ENCODE data around the gene PTPRN2. TPM values are rescaled to one million over a fixed set of nuclear protein-coding genes. Genes with fewer than 3 reads are reported as not detected.

PTPRN2 gene
- total RNA-seq, 4 donors from 2014 or later = 14.9 to 34.3 (median 21.3) TPM

DNA sequence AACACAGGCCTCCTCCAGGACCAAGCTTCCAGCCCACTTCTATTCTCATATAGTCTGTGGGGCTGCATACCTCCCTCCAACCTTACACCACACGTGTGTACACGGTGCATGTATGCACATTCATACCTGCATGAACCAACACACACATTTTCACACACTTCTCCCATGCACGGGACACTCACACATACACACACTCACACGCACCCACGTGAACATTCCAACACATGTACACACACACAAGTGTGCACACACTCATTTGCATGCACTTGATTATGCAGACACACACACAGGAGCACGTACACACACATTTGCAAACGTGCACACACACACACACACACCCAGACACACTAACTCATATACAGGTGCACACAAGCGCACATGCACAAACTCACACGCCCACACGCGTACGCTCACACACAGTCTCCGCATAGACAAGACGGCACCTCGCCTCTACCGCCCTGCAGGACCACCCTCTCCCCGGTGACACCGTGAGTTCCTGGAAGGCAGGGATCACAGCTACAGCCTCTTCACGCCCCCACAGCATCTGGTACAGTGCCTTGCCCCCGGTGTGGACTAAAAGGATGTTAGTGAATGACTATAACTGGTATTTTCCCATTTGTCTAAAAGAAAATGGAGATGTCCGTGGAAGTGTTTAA, 263.8 kb downstream of the PTPRN2 start:
- Histone ChIP-seq H3K27ac (no peak overlapping the region), H3K4me3 (no peak overlapping the region), H3K27me3 (no peaks in the 10 kb centered on the region), H3K4me1 (no peaks in the 10 kb centered on the region), H3K36me3 (no peaks in the 10 kb centered on the region), H3K9me3 (no peaks in the 10 kb centered on the region)
- no peak for DNase-seq
- TF ChIP-seq CTCF (IDR thresholded peaks at IDR 0.05) (no peak), POLR2A (IDR thresholded peaks at IDR 0.05) (no peak)

DNA sequence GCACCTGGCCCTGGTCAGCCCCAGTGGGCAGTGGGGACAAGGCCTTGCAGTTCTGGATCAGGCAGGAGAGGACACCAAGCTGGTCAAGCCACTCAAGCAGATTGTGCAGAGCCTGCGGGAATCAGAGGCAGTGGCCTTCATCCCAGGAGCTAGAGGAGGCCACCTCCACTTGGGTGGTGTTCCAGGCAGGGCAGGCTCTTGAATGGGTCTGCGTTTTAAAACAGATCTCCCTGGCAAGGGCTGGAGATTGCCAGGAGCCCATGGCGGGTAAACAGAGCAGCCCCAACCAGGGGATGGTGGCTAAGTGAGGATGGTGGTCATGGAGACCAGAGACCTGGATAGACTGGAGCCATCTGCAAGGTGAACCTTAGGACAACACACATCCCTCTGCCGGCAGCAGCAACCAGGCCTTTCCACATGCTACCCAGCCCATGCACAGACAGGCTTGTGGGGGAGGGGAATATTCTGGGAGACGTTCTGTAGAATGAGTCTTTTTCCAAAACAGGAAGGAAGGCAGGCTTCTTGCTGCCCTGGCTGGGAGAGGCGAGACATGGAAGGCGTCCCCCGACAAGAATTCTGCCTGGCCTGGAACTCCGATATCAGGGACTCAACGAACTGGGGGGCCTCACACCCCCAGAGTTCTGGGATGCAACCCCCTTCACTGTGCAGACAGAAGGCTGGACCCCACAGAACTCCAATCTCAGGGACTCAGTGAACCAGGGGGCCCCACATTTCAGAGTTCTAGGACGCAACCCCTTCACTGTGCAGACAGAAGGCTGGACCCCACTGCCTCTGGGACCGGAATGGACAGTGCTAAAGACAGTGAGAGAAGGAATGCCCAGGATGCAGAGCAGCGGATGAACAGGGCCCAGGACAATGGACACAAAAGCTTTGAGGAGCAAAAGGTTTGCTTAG, 264.8 kb downstream of the PTPRN2 start:
- H3K27me3 ChIP-seq = no peaks in the 10 kb centered on the region
- no peak for TF ChIP-seq CTCF (IDR thresholded peaks at IDR 0.05)
- TF ChIP-seq POLR2A (IDR thresholded peaks at IDR 0.05) = no peak
- H3K27ac ChIP-seq = no peak overlapping the region
- no peaks in the 10 kb centered on the region for H3K4me1 ChIP-seq
- H3K36me3 ChIP-seq = no peaks in the 10 kb centered on the region
- H3K4me3 ChIP-seq = no peak overlapping the region
- H3K9me3 ChIP-seq = no peaks in the 10 kb centered on the region
- no peak for DNase-seq

DNA sequence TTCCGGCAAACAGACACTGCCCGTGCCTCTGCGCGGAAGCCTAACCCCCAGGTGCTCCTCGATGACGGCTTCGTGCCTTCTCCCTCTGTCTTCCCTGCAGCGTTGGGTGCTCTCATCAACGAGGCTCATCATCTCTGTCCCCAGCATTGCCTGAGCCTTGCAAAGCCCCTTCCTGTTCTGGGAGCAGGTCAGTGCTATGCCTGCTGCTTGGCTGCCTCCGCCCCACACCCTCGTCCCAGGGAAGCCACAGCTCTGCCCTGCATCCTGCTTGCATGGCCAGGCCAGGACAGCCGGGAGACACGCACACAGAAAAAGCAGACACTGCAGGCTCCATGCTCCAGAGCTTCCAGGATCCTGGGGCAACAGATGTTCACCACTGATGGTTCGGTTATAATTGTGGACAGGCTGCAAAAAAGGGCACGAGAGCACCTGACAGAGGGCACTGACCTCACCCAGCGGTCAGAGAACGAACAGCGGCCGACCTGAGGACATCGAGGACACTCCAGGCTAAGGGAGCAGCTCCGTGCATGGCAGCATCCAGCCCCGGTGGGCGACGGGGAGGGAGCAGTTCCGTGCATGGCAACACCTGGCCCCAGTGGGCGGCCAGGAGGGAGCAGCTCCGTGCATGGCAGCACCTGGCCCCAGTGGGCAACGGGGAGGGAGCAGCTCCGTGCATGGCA, 265.5 kb downstream of the PTPRN2 start:
- Histone ChIP-seq H3K9me3 (no peaks in the 10 kb centered on the region), H3K4me3 (no peak overlapping the region), H3K27ac (no peak overlapping the region), H3K36me3 (no peaks in the 10 kb centered on the region), H3K4me1 (no peaks in the 10 kb centered on the region), H3K27me3 (no peaks in the 10 kb centered on the region)
- DNase-seq = no peak
- TF ChIP-seq POLR2A (IDR thresholded peaks at IDR 0.05) (no peak), CTCF (IDR thresholded peaks at IDR 0.05) (no peak)

GRCh38 chr7:158321056-158321700, 266.4 kb downstream of the PTPRN2 start:
- Histone ChIP-seq H3K4me1 (no peaks in the 10 kb centered on the region), H3K27ac (no peak overlapping the region), H3K9me3 (no peaks in the 10 kb centered on the region), H3K36me3 (no peaks in the 10 kb centered on the region), H3K4me3 (no peak overlapping the region), H3K27me3 (no peaks in the 10 kb centered on the region)
- DNase-seq = no peak
- TF ChIP-seq CTCF (IDR thresholded peaks at IDR 0.05) = no peak
- no peak for TF ChIP-seq POLR2A (IDR thresholded peaks at IDR 0.05)

- Histone ChIP-seq H3K4me3 (no peak overlapping the region), H3K27me3 (no peaks in the 10 kb centered on the region), H3K9me3 (no peaks in the 10 kb centered on the region), H3K27ac (no peak overlapping the region), H3K4me1 (no peaks in the 10 kb centered on the region), H3K36me3 (no peaks in the 10 kb centered on the region)
- TF ChIP-seq CTCF (IDR thresholded peaks at IDR 0.05) (no peak), POLR2A (IDR thresholded peaks at IDR 0.05) (no peak)
- no peak for DNase-seq
These were observed 267.3 kb downstream of the PTPRN2 start for GRCh38 chr7:158320328-158320727.
